MM.1S (cell line): ENCODE data around the gene PSMC5.

ENCODE experiments used
- DNase-seq: peaks from one replicate; pipeline ENCODE4 v3.0.0-alpha.2; 2015
- H2AFZ ChIP-seq: fragments of 300-600 bp; sonication (generic); 2 replicates; pipeline ENCODE4 v1.6.0; 2016; ENCODE audit warnings: antibody characterized with exemption, low read length
- H3F3A ChIP-seq: fragments of 300-600 bp; sonication (generic); 2 replicates; pipeline ENCODE4 v1.6.1; 2016; ENCODE audit warnings: mild to moderate bottlenecking, antibody characterized with exemption, low read length, moderate library complexity, mixed read lengths; ENCODE audit not compliant: insufficient read depth
- H3K27ac ChIP-seq: fragments of 300-600 bp; sonication (generic); 2 replicates; pipeline ENCODE4 v1.5.1; 2016; ENCODE audit warnings: mild to moderate bottlenecking, low read length
- H3K27me3 ChIP-seq: fragments of 300-600 bp; sonication (generic); replicated peaks from 2 replicates; pipeline ENCODE4 v1.6.0; 2016; ENCODE audit warnings: low read length; ENCODE audit not compliant: insufficient read depth
- H3K36me3 ChIP-seq: fragments of 300-600 bp; sonication (generic); replicated peaks from 2 replicates; pipeline ENCODE4 v1.6.1; 2016; ENCODE audit warnings: mild to moderate bottlenecking, low read length, mixed read lengths; ENCODE audit not compliant: insufficient read depth
- H3K4me1 ChIP-seq: fragments of 300-600 bp; sonication (generic); 2 replicates; pipeline ENCODE4 v1.6.1; 2016; ENCODE audit warnings: low read length, mixed read lengths
- H3K4me2 ChIP-seq: fragments of 300-600 bp; sonication (generic); 2 replicates; pipeline ENCODE4 v1.6.0; 2016; ENCODE audit warnings: low read depth, low read length
- H3K4me3 ChIP-seq: fragments of 300-600 bp; sonication (generic); 2 replicates; pipeline ENCODE4 v1.5.1; 2016; ENCODE audit warnings: low read length, mixed read lengths
- H3K79me2 ChIP-seq: fragments of 300-600 bp; sonication (generic); 2 replicates; pipeline ENCODE4 v1.6.1; 2016; ENCODE audit warnings: mixed run types, low read length, mixed read lengths
- H3K9ac ChIP-seq: fragments of 300-600 bp; sonication (generic); 2 replicates; pipeline ENCODE4 v1.6.1; 2016; ENCODE audit warnings: low read length, mixed read lengths
- H3K9me2 ChIP-seq: fragments of 300-600 bp; sonication (generic); replicated peaks from 2 replicates; pipeline ENCODE4 v1.6.1; 2016; ENCODE audit warnings: mild to moderate bottlenecking, low read length, mixed read lengths; ENCODE audit not compliant: insufficient read depth
- H3K9me3 ChIP-seq: fragments of 300-600 bp; sonication (generic); replicated peaks from 2 replicates; pipeline ENCODE4 v1.6.1; 2016; ENCODE audit warnings: mild to moderate bottlenecking, low read length, mixed read lengths; ENCODE audit not compliant: insufficient read depth
- H4K20me1 ChIP-seq: fragments of 300-600 bp; sonication (generic); 2 replicates; pipeline ENCODE4 v1.6.1; 2016; ENCODE audit warnings: mild to moderate bottlenecking, low read length, moderate library complexity, mixed read lengths; ENCODE audit not compliant: insufficient read depth
- CTCF ChIP-seq: fragments of 300-600 bp; sonication (generic); IDR thresholded peaks from 2 replicates; pipeline ENCODE4 v1.5.1; 2016; ENCODE audit warnings: antibody characterized with exemption, low read length, mixed read lengths
- EZH2 ChIP-seq: fragments of 300-600 bp; sonication (generic); optimal IDR thresholded peaks from 2 replicates; pipeline ENCODE3; 2017; ENCODE audit warnings: low read depth, mild to moderate bottlenecking, antibody characterized with exemption, low read length, mixed read lengths
- EZH2phosphoT487 ChIP-seq: fragments of 300-600 bp; sonication (generic); IDR thresholded peaks from 2 replicates; pipeline ENCODE4 v1.6.1; 2018; ENCODE audit warnings: antibody characterized with exemption, low read length

Gene PSMC5

GRCh38 chr17:63850401-63850800, 23.2 kb downstream of the PSMC5 start:
- Histone ChIP-seq H3K9me3 (no peaks in the 10 kb centered on the region), H3K27ac (no peak overlapping the region), H3K36me3 (no peaks in the 10 kb centered on the region), H3K79me2 (no peaks in the 10 kb centered on the region), H3K4me2 (no peak overlapping the region), H3K4me1 (no peaks in the 10 kb centered on the region), H3K9ac (no peak overlapping the region), H4K20me1 (no peaks in the 10 kb centered on the region), H3K4me3 (no peak overlapping the region), H2AFZ (no peak overlapping the region), H3F3A (no peaks in the 10 kb centered on the region), H3K27me3 (no peaks in the 10 kb centered on the region), H3K9me2 (no peaks in the 10 kb centered on the region)
- no peak for TF ChIP-seq EZH2
- TF ChIP-seq EZH2phosphoT487 = no peak
- no peak for TF ChIP-seq CTCF
- peak; percentile 2 for DNase-seq

- Histone ChIP-seq H3K9ac (no peak overlapping the region), H3K4me2 (no peak overlapping the region), H3K36me3 (no peaks in the 10 kb centered on the region), H4K20me1 (no peaks in the 10 kb centered on the region), H3K27ac (no peak overlapping the region), H3F3A (no peaks in the 10 kb centered on the region), H3K27me3 (no peaks in the 10 kb centered on the region), H3K79me2 (no peaks in the 10 kb centered on the region), H3K4me1 (no peaks in the 10 kb centered on the region), H2AFZ (no peak overlapping the region), H3K9me3 (no peaks in the 10 kb centered on the region), H3K4me3 (no peak overlapping the region), H3K9me2 (no peaks in the 10 kb centered on the region)
- no peak for DNase-seq
- no peak for TF ChIP-seq CTCF
Measured at GRCh38 chr17:63853260-63853659, 26.0 kb downstream of the PSMC5 start.

- DNase-seq = no peak
- Histone ChIP-seq H3K4me2 (no peak overlapping the region), H3K9me3 (no peaks in the 10 kb centered on the region), H3K27ac (no peak overlapping the region), H3F3A (no peaks in the 10 kb centered on the region), H4K20me1 (no peaks in the 10 kb centered on the region), H3K9me2 (no peaks in the 10 kb centered on the region), H3K4me1 (no peaks in the 10 kb centered on the region), H3K79me2 (no peaks in the 10 kb centered on the region), H2AFZ (no peak overlapping the region), H3K4me3 (no peak overlapping the region), H3K36me3 (no peaks in the 10 kb centered on the region), H3K9ac (no peak overlapping the region), H3K27me3 (no peaks in the 10 kb centered on the region; the same call in 1 of the 2 replicates)
- TF ChIP-seq EZH2 (no peak), CTCF (no peak), EZH2phosphoT487 (no peak)
Measured at GRCh38 chr17:63854709-63855108, 27.5 kb downstream of the PSMC5 start.
